Effector memory CD4-positive, alpha-beta T cell (primary cell): ENCODE data around the gene PLCD1.
"Not testable (repeated sequence)": the region's sequence is repeated elsewhere in the genome, so short reads cannot be mapped to it uniquely, and the experiment has no call there.

ENCODE experiments used
- DNase-seq, 3 donors: peaks; one replicate each; pipeline ENCODE4 v3.0.0-alpha.2; 2020
- H3K27ac ChIP-seq: 2 replicates; pipeline ENCODE4 v1.7.0; 2013; ENCODE audit warnings: mild to moderate bottlenecking, low read length, moderate library complexity; ENCODE audit not compliant: insufficient read depth, poor library complexity, severe bottlenecking
- H3K27me3 ChIP-seq: replicated peaks from 2 replicates; pipeline ENCODE4 v1.7.0; 2013; ENCODE audit warnings: mild to moderate bottlenecking, low read length; ENCODE audit not compliant: insufficient read depth, control insufficient read depth, poor library complexity, severe bottlenecking
- H3K36me3 ChIP-seq: 2 replicates; pipeline ENCODE4 v1.7.0; 2013; ENCODE audit warnings: mild to moderate bottlenecking, low read length, moderate library complexity; ENCODE audit not compliant: control insufficient read depth, insufficient read depth
- H3K4me1 ChIP-seq: 2 replicates; pipeline ENCODE4 v1.7.0; 2013; ENCODE audit warnings: low read length, mild to moderate bottlenecking; ENCODE audit not compliant: control insufficient read depth, insufficient read depth, poor library complexity, severe bottlenecking
- H3K4me3 ChIP-seq: 2 replicates; pipeline ENCODE4 v1.7.0; 2013; ENCODE audit warnings: low read length, low read depth, mild to moderate bottlenecking; ENCODE audit not compliant: insufficient read depth, poor library complexity, severe bottlenecking
- H3K9me3 ChIP-seq: 2 replicates; pipeline ENCODE4 v1.7.0; 2013; ENCODE audit warnings: mild to moderate bottlenecking, low read length, moderate library complexity; ENCODE audit not compliant: control insufficient read depth

Gene PLCD1

DNA sequence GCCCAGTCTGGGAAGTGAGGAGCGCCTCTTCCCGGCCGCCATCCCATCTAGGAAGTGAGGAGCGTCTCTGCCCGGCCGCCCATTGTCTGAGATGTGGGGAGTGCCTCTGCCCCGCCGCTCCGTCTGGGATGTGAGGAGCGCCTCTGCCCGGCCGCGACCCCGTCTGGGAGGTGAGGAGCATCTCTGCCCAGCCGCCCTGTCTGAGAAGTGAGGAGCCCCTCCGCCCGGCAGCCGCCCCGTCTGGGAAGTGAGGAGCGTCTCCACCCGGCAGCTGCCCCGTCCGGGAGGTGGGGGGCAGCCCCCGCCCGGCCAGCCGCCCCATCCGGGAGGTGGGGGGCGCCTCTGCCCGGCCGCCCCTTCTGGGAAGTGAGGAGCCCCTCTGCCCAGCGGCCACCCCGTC, 23.8 kb upstream of the PLCD1 start:
- not testable (repeated sequence) for H3K27me3 ChIP-seq, H3K4me3 ChIP-seq, H3K36me3 ChIP-seq, H3K9me3 ChIP-seq, H3K4me1 ChIP-seq, DNase-seq, H3K27ac ChIP-seq

DNA sequence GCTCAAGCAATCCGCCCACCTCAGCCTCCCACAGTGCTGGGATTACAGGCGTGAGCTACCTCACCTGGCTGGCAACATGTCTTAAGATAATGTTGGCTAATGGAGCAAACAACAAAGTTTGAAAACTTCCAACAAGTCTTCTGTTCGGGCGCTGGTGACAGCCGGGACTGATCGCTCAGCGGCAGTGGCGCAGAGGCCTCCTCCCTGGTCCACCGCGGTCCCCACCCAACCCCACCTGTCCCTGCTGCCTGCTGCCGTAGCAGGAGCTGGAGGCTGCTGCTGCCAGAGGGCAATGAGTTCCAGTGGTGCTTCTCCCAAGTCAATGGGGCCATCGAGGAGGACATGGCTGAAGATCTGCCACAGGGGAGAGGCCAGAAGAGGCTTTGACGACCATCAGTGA, 21.7 kb upstream of the PLCD1 start:
- no peak overlapping the region for H3K27ac ChIP-seq

DNA sequence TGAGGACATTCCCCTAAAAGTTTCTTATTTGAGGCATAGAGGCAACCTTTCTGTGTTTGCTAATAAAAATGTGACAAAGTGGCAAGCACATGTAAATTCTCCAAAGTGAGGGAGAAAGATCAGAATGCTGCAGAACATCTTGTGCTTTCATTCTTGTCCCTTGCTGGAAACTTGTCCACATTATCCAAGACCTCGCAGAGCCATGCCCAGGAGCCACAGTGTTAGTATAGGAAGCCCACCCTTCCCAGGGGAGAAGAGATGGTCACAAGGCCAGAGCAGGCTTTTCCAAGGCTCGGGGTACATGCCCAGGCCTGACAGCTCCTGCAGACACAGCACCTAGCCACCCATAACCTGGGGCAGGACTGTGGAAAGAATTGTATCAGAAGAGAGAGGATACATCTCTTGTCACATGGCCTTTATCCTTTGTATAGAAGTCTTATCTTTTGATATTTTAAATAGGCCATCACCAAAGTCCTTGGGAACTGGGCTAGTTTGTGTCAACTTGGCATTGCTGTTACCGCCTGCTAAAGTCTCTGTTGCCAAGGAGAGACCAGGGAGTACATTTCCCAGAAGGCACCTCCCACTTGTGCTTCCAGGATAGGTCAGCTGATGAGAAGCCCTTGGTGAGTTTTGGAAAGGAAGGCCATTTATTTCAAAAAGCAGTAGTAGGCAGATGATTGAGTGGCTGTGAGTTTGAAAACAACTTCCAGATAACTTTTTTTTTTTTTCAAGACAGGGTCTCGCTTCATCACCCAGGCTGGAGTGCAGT, 20.1 kb upstream of the PLCD1 start:
- H3K36me3 ChIP-seq, result peaks cover 3% of the 10 kb centered on the region
- no peak for DNase-seq
- no peaks in the 10 kb centered on the region for H3K4me1 ChIP-seq
- H3K27ac ChIP-seq, result no peak overlapping the region
- H3K9me3 ChIP-seq, result no peaks in the 10 kb centered on the region
- H3K27me3 ChIP-seq, result no peaks in the 10 kb centered on the region
- no peak overlapping the region for H3K4me3 ChIP-seq

More for the DNA sequence above, 21.7 kb upstream of the PLCD1 start:
- no peak for DNase-seq
- no peak overlapping the region for H3K4me3 ChIP-seq
- H3K36me3 ChIP-seq, result peaks cover 3% of the 10 kb centered on the region
- no peaks in the 10 kb centered on the region for H3K4me1 ChIP-seq
- H3K27me3 ChIP-seq, result no peaks in the 10 kb centered on the region
- H3K9me3 ChIP-seq, result no peaks in the 10 kb centered on the region

DNA sequence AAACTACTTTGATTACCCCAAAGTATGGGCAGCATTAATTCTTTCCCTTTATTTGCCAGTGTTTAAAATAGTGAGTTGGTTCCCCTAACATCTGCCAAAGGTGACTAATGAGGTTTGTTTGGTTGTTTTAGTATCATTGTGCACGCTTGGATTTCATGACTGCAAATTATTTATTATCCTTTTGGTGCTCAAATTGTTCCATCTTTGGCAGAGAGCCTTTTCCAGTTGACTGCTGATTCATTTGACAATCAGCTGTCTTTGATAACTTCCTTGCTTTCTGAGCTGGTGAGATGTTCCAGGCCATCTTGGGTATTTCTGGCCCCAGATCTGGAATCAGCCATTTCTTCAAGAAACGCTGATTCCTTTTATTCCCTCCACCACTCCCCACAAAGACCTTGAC, 18.5 kb upstream of the PLCD1 start:
- no peak for DNase-seq
- Histone ChIP-seq H3K9me3 (no peaks in the 10 kb centered on the region), H3K27ac (no peak overlapping the region), H3K4me3 (no peak overlapping the region), H3K4me1 (no peaks in the 10 kb centered on the region), H3K36me3 (peaks cover 3% of the 10 kb centered on the region), H3K27me3 (no peaks in the 10 kb centered on the region)

DNA sequence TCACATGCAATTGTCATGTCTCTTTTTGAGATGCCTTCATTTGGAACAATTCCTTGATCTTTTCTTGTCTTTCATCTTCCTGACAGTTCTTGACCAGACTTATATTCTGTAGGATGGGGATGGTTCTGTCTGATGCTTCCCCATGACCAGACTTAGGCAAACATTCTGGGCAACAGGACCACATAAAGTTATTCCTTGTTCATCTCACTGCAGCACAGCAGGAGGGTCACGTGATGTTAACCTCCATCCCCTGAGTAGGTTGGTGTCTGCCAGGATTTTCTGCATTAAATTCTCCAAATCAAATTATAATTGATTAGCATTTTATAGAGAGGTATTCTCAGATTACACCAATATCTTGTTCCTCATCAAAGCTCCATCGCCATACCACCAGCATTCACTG, 17.4 kb upstream of the PLCD1 start:
- H3K36me3 ChIP-seq, result peaks cover 3% of the 10 kb centered on the region
- no peaks in the 10 kb centered on the region for H3K4me1 ChIP-seq
- no peak overlapping the region for H3K4me3 ChIP-seq
- H3K27me3 ChIP-seq, result no peaks in the 10 kb centered on the region
- no peaks in the 10 kb centered on the region for H3K9me3 ChIP-seq
- no peak overlapping the region for H3K27ac ChIP-seq
- no peak for DNase-seq

DNA sequence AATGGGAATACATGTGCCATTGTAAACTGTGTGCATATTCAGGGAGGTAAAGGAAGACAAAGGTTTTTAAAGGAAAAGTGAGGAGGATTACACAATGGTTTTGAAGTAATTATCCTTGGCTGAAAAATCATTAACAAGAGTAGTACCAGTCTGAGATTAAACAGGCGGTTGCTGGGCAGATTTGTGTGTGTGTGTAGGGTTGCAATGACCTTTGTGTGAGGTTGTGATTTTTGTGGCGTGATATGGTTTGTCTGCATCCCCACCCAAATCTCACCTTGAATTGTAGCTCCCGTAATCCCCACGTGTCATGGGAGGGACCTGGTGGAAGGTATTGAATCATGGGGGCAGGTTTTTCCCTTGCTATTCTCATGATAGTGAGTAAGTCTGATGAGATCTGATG, 16.6 kb upstream of the PLCD1 start:
- no peak overlapping the region for H3K27ac ChIP-seq
- H3K4me3 ChIP-seq, result no peak overlapping the region
- no peaks in the 10 kb centered on the region for H3K9me3 ChIP-seq
- H3K36me3 ChIP-seq, result peaks cover 3% of the 10 kb centered on the region
- DNase-seq, result no peak
- H3K27me3 ChIP-seq, result no peaks in the 10 kb centered on the region
- H3K4me1 ChIP-seq, result no peaks in the 10 kb centered on the region

DNA sequence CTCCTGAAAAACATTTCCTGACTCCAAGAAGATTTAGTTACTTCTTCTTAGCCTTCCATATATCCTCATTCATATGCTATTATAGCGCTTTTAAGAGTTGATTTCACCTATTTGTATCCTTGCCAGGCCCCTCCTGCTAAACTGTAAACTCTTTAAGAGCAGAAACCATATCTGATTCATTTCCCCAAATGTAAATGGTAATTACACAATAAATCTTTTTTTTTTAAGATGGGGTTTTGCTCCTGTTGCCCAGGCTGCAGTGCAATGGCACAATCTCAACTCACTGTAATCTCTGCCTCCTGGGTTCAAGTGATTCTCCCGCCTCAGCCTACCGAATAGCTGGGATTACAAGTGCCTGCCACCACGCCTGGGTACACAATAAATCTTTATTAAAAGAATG, 14.0 kb upstream of the PLCD1 start:
- Histone ChIP-seq H3K4me3 (no peak overlapping the region), H3K27ac (no peak overlapping the region), H3K27me3 (no peaks in the 10 kb centered on the region), H3K36me3 (no peaks in the 10 kb centered on the region), H3K4me1 (peaks cover 19% of the 10 kb centered on the region), H3K9me3 (no peaks in the 10 kb centered on the region)
- DNase-seq, result no peak

DNA sequence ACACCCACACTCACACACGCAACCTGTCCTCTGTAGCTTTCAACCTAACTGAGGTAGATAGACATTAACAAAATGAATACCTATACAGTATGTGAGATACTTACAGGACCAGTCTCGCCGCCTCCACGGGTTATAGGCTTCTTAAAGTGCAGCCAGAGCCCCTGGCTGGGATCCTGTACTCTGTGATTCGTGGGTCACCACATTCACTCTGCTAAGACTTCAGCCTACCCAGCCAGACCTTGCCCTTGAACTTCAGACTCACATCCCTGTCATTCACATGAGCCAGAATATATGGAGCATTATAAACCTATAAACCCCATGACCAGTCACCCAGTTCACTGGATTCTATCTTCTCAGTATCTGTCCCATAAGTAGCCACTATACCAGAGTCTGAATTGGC, 11.0 kb upstream of the PLCD1 start:
- H3K9me3 ChIP-seq, result no peaks in the 10 kb centered on the region
- no peak for DNase-seq
- H3K4me3 ChIP-seq, result peak overlapping the region; percentile 59
- no peaks in the 10 kb centered on the region for H3K27me3 ChIP-seq
- peaks cover 32% of the 10 kb centered on the region for H3K4me1 ChIP-seq
- H3K27ac ChIP-seq, result peak overlapping the region; percentile 85
- H3K36me3 ChIP-seq, result no peaks in the 10 kb centered on the region

DNA sequence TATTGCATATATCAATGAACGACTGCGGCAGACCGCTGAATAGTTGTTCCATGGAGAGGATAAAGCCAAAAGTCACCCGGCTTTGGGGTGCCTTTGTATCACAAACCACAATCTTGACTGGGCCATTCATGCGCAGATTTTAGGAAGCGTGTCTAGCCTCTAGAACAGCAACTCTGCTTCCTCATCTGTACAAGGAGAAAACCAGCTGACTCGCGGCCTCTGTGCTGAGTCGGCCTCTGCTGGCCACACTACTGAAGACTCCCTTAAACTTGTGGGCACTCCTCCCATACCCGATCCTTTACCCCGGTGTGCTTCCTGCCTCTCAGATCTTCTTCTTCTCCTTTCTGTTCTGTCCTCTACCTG, 10.4 kb upstream of the PLCD1 start:
- H3K27me3 ChIP-seq, result no peaks in the 10 kb centered on the region
- no peaks in the 10 kb centered on the region for H3K36me3 ChIP-seq
- peak overlapping the region; percentile 59 for H3K4me3 ChIP-seq
- DNase-seq, result peak; percentile 47 to 58 (median 51)
- H3K27ac ChIP-seq, result peak overlapping the region; percentile 85
- no peaks in the 10 kb centered on the region for H3K9me3 ChIP-seq
- peaks cover 32% of the 10 kb centered on the region for H3K4me1 ChIP-seq

DNA sequence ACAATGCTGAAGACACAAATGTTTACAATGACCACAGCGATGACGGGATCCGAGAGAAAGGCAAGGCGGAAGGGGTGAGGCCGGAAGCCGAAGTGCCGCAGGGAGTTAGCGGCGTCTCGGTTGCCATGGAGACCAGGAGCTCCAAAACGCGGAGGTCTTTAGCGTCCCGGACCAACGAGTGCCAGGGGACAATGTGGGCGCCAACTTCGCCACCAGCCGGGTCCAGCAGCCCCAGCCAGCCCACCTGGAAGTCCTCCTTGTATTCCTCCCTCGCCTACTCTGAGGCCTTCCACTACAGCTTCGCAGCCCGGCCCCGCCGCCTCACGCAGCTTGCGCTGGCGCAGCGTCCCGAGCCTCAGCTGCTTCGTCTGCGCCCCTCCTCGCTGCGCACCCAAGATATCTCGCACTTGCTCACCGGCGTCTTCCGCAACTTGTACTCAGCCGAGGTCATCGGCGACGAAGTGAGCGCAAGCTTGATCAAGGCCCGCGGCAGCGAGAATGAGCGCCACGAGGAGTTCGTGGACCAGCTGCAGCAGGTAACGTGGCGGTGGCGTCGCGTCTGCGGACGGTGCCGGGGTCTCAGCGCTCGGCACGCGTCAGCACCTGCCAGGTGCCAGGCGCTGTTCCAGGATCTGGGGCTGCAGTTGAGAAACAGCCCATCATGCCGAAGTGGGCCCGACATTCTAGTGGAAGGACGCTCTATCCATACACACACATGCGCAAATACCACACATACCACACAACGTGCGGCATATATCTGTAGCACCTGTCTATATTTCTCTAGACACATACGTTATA, 9.9 kb upstream of the PLCD1 start, which contains the start of gene DLEC1:
Gene DLEC1, plus strand, starts transcription at position 108 of the 798 bp plus-strand sequence. Its CDS starts 18 bp downstream, at position 126.
- peak; percentile 78 to 80 (median 79) for DNase-seq
- Histone ChIP-seq H3K27me3 (no peaks in the 10 kb centered on the region), H3K9me3 (no peaks in the 10 kb centered on the region), H3K27ac (peak within 1 kb of the TSS; percentile 85), H3K4me3 (peak within 1 kb of the TSS; percentile 59), H3K36me3 (no peaks in the 10 kb centered on the region), H3K4me1 (peaks cover 32% of the 10 kb centered on the region)
